Stimulated activated CD4-positive, alpha-beta T cell treated with anti-CD3 and anti-CD28 coated beads, TNF-alpha, amount 100 ng/mL, for 1 hour (primary cell): Measurements from ENCODE around the gene EFEMP1.

Experiments used
- DNase-seq, 3 donors: peaks; one replicate each; pipeline ENCODE4 v3.0.0-alpha.2; 2020; ENCODE audit warnings: low read depth in 3 of 3, low spot score in 1 of 3

The EFEMP1 gene

DNA sequence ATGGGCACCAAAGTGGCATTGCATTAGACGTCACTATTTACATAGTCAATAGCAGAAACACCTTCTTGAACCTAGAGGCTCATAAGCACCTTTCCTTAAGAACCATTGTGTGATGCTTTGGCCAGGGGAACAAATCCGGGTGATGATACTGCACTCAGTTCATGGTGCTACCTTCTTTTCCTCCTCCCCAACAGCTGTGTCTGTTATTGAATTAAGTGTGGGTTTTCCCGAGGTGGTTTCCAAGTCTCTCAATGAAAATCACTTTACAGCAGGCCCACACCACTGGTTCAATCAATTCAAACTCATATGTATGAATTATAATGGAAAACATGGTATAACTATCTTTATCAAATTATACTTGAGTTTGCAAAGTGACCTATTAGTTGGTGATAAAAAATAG lies 9.3 kb upstream of the EFEMP1 start:
- no peak for DNase-seq

DNA sequence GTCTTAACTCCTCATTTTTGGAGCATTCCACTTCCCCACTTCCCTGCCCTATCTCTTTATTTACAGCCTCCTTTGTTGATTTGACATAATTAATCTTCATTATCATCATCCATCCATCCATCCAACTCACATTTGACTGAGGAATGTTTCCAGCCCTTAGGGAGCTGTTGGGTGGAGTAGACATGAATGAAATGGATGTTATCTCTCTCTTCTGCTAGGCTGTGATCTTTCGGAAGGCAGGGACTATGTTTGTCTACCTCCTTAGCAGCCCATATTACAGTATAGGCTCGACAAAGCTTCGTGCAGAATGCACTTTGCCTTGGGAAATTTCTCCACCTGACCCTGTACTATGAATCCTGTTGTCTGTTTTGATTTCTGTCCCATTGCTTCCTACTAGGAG lies 7.7 kb upstream of the EFEMP1 start:
- no peak for DNase-seq

DNA sequence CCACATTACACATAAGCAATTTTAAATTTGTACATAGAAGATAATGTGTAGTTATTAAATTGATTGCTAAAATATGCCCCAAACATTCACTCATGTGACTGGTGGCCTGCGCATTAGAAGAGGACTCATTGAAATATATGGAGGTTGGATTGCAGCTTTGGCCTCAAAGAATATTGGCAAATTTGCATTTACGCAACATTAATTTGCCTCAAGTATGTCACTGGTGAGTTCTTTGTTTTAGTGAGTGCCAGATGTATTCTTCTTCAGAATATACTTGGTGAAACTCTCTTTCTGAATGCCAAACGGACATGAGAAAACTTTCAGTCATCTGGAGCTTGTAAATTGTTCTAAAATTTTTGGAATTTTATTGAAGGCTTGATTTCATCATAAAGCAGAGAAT lies 5.9 kb upstream of the EFEMP1 start:
- no peak for DNase-seq

DNA sequence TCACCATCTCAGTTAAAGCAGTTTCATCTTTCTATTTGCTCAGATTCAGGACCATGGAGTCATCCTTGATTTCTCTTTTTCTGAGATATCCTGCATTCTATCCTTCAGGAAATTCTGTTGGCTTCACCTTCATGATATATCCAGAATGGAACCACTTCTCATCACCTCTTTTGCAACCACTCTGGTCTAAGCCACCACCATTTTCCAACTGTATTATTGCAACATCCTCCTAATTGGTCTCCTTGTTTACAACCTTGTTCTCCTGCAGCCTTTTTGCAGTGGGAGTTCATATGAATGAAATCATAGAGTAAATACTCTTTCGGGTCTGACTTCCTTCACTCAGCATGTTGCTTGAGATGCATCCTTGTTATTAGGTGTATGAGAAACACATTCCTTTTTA lies 3.4 kb upstream of the EFEMP1 start:
- DNase-seq: no peak

DNA sequence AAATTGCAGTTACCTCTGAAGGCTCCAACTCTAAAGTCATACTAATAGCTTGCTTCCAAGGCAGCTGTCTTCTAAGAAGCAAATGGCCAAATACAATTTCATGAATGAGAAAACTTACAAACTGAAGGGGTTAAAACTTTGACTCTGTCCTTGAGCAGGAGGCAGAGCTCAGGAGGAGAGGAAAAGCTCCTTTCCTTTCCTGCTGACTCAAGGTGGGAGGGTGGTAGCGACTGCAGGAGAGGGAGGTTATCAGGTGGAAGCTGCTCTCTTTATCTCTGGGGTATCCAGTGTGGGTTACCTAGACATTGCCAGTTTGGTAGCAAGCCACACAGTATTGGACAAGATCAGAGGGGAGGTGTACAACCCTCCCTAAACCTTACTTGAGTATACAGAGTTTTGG lies 2.7 kb upstream of the EFEMP1 start:
- no peak for DNase-seq

DNA sequence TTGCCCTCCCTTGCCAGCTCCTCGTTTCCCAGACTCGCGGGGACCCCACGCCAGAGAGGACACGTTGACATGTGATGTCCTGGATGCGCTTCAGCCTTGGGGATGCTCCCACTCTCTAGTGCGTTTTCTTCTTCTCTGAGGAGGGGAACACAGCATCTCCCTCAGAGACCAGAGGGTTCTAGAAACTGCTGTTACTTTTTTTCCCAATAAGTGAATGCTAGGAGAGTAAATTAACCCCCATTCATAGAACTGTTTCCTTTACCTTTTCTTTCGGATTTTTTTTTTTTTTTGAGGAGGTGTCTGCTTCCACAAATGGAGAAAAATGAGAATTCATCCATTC lies 370 bp upstream of the EFEMP1 start:
- DNase-seq: no peak

DNA sequence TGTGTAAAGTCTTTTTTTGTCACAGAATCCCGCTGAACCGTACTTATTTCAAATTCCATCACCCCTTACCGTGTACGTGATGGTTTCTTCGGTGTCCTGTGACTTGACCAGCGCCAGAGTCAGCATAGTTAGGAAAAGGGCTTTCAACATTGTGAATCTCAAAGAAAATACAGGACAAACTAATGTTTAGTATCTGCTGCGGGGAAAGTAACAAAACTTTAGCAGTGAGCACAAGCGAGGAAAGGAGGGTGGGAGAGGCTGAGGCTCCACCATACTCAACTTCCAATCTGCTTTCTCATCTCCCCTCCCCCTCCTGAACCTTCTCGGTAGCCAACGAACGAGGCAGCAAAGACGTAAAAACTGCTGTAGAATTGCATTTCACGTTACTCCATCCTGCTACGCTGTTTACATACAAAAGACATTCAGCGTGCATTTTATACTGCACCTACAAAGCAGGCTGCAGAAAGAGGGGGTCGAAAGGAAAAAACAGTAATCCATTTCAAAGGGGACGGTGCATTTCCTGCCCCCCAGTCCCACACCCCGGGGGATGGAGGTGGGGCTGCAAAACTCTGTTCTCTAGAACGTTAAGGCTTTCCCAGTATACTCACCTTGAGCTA lies 1.2 kb downstream of the EFEMP1 start:
- no peak for DNase-seq

DNA sequence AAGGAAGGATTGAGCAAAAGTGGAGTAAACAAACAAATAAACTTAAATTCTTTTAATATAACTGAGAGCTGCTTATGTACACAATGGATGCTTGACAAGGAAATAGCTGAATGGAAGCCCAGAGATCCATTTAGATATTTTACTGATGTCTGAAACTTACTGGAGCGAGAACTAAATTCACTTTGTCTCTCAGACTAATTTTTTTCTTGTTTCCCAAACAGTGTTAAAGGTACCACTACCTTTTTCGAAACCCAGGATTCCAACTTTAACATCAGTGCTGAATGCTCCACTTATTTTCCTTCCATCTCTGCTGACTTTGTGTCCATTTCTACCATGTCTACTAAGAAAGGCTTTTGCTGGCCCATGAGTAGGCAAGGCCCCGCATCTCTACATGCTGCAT lies 4.0 kb downstream of the EFEMP1 start:
- DNase-seq: no peak

DNA sequence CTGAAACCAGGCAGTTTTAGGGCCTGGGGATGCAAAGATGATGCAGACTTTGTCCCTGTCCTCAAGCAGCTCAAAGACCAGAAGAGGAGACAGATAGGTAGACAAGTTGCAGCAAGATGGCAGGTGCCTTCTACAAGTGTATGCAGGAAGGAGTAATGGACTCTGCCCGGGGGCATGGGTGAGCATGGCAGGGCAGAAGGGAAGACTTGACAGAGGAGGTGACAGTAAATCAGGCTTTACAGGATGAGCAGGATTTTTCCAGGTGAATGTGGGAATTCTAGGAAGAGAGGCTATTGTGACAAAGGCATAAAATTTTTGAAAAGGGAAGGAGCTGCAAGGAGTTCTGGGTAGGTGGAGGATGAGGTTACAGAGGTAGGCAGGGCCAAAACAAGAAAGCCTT lies 4.7 kb downstream of the EFEMP1 start:
- DNase-seq: no peak

DNA sequence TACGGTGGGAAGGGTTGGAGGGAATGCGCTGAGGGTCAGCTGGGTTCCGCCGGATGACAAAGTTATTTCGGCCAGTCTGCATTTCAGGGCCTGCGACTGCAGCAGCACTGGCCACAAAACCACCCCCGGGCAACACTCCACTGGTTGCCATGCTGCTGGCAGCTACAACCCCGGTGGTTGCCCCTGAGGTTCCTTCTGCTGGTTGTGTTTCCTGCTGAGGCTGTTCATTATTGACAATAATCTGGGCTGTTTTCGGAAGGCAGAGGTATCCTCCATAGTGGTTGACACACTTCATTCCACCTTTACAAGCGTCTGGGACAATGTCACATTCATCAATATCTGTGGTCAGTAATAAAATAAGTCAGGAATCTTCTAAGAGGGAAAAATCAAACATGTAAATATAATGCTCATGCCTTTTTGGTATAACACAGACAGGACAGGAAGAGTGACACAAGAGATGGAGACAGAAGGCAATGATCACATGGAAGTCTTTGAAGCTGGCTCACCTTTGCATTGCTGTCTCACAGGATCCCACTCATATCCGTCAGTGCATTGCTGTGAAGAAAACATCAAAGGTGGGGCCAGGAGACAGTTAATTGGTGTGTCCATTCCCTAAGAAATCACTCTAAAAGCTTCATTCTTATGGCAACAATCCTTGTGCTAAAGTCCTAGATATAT lies 5.7 kb downstream of the EFEMP1 start:
- DNase-seq: no peak

DNA sequence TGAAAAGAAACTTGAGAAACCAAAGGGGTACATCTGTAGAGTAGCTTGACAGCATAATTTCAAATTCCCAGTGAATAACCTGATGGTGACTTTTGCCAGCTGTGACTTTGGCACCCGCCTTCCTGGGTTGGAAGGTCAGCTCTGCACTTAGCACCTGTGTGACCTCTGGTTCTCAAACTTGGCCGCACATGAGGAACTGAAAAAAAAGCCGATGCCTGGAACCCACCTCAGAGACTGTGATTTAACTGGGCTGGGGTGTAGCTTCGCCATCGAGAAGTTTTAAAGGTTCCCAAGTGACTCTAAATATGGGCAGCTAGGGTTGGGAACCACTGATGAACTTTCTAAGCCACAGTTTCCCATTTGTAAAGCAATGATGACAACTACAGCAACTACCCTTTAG lies 6.5 kb downstream of the EFEMP1 start:
- DNase-seq: no peak

DNA sequence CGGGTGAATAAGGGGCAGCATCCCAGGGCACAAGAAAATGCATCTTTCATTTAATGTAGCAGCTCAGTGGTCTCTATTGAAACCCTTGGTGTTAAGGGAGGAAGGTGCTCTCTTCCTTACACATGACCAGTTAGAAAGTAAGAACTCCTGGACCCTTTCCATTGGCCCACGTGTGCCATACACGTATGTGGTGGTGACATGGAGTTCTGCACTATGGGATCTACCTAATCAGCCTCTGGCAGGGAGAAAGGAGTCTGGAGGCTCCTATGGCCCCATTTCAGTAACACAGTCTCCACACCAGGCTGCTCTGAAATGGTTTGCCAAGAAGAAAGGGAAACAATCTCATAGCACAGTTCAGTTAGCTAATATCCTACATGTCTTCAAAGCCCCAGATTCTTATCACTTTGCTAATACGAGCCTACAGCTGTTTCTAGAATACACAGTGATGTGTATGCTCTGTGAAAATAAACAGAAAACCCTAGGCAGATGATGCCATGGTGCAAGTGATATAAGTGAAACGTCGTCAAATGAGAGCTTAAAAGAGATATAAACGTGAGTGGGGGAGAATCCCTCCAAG lies 7.0 kb downstream of the EFEMP1 start:
- DNase-seq: no peak

DNA sequence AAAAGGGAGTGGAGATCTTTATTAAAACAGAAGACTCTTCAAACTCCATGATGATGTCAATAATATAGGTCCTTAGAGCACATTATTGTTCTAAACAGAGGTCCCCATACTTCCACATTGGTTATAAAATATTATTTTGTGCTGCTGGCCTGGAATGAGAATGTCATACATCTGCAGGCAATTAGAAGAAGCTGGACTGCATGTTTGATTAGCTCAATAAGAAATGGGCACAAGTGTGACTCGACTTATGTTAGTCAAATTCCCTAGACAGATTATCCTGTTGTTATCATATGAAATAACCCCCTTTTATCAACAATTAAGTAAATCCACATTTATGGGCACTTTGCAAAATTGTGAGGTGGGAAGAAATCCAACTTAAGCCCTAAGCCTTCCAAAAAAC lies 8.8 kb downstream of the EFEMP1 start:
- no peak for DNase-seq

DNA sequence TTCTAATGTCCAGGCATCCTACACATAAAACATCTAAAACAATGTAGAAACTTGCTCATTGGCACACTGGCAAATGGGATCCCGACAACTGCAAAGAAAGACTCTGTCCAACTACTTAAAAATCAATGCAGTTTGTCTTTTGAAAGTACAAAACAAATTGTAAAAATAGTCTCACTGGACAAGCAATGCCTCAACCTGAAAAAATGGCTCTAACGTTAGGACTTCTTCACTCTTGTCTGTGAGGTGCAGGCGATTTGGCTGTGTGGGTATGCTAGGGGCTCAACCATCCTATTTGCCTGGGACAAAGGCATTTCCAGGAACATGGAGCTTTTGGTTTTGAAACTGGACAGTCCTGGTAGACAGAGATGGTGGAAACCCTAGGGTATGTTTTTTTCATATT lies 10.7 kb downstream of the EFEMP1 start:
- no peak for DNase-seq

DNA sequence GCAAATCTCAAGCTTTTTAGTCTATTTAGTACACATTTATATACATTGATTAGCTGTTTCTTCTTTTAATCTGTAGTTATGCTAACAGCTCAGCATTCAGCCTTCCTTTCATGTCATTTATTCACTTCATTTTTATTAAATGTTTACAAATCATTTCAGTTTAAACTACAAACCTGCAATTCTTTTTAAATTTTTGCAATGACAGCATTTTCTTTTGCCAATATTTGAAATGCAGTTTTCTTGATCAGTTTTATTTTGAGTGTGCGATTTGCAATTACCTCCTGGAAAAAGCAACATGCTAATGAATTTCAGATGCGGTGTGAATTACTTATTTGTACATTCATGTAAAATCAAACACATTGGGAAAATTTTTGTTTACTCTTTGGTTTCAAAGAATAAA lies 13.5 kb downstream of the EFEMP1 start:
- no peak for DNase-seq

DNA sequence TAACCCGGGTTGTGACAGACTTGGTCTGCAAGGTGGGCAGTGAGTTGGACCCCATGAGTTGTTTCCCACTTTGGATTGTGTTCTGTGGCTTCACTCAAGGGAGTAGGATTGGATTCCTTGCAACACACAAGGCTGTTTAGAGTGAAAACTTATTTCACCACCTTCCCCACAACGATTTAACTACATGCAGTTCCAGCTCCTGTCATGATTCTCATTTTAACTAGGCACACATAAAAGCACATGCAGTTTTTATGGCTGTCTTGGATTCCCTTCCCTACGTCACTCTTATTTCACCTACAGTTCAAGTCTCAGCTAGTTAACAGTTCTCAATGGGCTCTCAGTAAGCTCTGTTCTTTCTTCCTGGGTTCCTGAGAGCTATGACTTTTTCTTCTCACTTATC lies 15.9 kb downstream of the EFEMP1 start:
- no peak for DNase-seq

DNA sequence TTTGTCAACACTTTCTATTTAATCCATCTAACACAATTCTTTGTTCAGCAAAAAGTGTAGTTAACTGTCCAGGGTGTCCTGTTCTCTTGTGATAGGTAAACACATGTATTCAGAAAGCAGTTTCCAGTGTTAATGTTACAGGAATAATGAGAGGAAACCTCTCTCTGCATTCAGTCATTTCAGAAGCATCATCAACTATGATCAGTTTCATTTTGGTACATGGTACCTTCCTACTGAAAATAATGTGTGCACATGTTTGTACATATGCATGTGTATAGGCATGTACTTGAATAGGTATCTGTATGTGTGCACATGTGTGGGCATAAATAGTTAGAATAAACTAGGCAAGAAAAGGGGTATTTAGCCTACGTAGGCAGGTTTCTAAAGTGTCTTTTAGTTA lies 16.6 kb downstream of the EFEMP1 start:
- no peak for DNase-seq

DNA sequence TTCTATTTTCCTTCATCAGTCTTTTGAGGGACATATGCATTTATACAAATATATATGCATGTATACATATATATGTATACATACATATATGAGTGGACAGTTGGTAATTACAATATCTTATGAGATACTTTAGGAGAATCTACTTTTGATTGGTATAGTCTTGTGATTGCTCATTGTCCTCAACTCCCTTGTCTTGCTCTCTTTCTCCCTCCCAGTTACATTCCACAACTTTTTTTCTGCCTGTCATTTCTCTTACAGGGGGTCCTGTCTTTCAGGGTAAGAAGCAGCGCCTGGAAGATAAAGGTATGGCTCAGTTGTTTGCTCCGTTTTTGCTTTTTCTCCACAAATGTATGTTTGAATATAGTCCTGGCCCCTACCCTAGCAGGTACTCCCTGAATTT lies 19.9 kb downstream of the EFEMP1 start:
- DNase-seq: no peak

DNA sequence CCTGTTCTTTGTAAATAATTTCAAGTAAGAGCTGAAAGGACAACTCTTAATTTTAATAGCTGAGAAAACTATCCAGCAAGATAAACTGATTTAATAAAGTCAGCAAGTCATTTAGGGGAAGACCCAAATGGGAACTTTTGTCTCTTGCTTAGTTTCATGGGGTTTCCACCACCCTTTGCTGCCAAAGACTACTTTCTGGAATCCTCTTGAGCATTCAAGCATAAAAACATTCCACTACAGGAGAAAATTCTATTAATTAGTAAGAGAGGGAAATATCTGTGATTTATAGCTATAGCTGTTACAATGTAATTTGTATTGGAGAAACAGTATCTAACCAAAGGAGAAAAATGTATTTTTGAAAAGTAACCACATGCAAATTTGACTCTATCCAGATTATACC lies 20.6 kb downstream of the EFEMP1 start:
- DNase-seq: no peak

DNA sequence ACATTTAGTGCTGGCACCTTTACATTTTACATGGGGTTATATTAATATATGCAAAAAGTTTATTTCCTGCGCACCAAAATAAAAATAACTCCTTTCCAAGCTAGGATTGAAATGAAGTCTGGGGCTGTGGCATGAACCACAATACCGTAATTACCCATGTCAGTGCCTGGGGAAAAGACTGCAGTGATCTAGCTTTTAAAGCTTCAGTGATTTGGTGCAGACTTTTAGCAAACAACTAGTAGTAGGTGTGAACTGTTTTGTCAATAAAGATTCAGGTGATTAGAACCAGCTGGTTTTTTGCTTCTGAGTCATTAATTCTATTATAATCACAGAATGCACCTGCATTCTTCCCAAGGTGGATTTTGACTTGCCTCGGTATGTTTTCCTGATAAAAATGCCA lies 21.2 kb downstream of the EFEMP1 start:
- no peak for DNase-seq

DNA sequence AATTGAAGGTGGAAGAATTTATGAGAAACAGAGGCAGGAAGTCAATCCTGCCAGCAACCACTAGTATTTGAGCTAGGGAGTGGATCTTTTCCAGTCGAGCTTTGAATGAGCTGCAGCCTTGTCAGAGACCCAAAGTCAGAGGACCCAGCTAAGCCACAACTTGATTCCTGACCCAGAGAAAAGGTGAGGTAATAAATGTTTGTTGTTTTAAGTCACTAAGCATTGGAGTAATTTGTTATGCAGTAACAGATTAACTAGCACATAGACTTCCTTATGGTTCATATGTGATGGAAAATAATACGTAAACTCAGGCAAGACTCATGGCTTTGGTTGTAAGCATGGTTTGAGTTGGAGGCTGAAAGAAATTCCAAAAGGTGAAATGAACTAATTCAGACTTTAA lies 21.6 kb downstream of the EFEMP1 start:
- DNase-seq: no peak

DNA sequence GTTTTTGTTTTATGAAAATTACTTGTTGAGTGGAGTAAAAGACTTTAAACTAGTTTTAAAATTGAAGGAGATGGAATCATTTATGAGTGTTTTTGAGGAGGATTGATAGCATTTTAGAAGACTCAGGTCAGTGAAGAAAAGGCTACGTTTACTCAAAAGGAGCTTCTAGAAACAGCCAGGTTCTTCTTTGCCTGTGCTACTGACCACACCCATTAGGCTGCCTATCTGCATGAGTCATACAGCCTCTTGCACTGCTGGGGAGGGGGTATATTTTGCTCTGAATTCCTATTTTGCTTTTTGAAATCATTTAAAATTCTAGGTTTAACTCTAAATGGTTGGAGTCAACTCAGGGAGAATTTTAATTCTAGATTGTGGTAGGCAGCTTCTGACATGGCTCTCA lies 22.3 kb downstream of the EFEMP1 start:
- no peak for DNase-seq

DNA sequence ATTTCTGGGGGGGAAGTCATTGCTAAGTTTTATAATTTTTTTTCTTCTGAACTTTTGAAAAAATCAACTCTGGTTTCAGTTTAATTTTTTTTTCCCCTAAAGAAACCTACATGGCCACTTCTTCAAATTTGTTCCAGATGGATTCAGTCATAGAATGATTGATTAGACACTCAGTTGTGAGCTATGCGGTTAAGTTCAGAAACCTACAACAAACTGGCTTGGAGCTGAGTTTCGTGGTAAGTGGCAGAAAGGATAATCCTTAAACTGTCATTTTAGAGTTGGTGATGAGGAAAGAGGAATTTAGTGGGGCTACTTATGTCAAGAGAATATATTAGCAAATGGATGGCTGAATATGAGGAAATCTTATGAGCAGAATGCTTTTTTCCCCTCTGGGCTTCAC lies 23.7 kb downstream of the EFEMP1 start:
- DNase-seq: no peak
